Prostate gland (tissue), 2 donors: ENCODE results near the gene SPATC1L. TPM values are rescaled to one million over a fixed set of nuclear protein-coding genes. Genes with fewer than 3 reads are reported as not detected.

Source experiments
- DNase-seq: peaks from one replicate; pipeline ENCODE4 v3.0.0-alpha.2; 2019; ENCODE audit warnings: low spot score
- H3K27ac ChIP-seq, 2 donors: fragments of 200-600 bp; sonication (generic); 2 replicates each; pipeline ENCODE4 v1.5.1; 2017 to 2019
- H3K27me3 ChIP-seq: fragments of 200-600 bp; sonication (generic); replicated peaks from 2 replicates; pipeline ENCODE4 v1.5.1; 2019; ENCODE audit not compliant: insufficient read depth
- H3K36me3 ChIP-seq, 2 donors: fragments of 200-600 bp; sonication (generic); 1 replicate in 1 of 2; 2 replicates in 1 of 2; pipeline versions ENCODE4 v1.5.1 to v1.8.1; 2017 to 2019
- H3K4me1 ChIP-seq: fragments of 200-600 bp; sonication (generic); replicated peaks from 2 replicates; pipeline ENCODE4 v1.5.1; 2019
- H3K4me3 ChIP-seq, 2 donors: fragments of 200-600 bp; sonication (generic); 2 replicates each; pipeline ENCODE4 v1.5.1; 2017 to 2019
- H3K9me3 ChIP-seq: fragments of 200-600 bp; sonication (generic); 2 replicates; pipeline ENCODE4 v1.5.1; 2017
- CTCF ChIP-seq, 4 experiments: fragments of 200-600 bp in 2 of 4; fragments of 450-650 bp in 2 of 4; sonication (generic) in 2 of 4; IDR thresholded peaks; 1 replicate in 3 of 4; 2 replicates in 1 of 4; pipeline ENCODE4 v1.5.1; 2016 to 2019; ENCODE audit warnings: antibody characterized with exemption in 4 of 4, mild to moderate bottlenecking in 2 of 4, moderate library complexity in 2 of 4
- POLR2A ChIP-seq: fragments of 450-650 bp; IDR thresholded peaks from one replicate; pipeline ENCODE4 v1.6.1; 2016; ENCODE audit warnings: antibody characterized with exemption, mild to moderate bottlenecking
- POLR2AphosphoS5 ChIP-seq: sonication (generic); formaldehyde crosslinking; IDR thresholded peaks from one replicate; pipeline ENCODE4 v1.6.1; 2017; ENCODE audit warnings: antibody characterized with exemption
- WGBS: methylation state at CpG from one replicate; pipeline ENCODE4 v1.1.5; 2018; 5-methylcytosine and 5-hydroxymethylcytosine counted together
- intact Hi-C: fragments of 100-400 bp; cut with DNase I; formaldehyde crosslinking; loops from one replicate; pipeline ENCODE4 v1.14.2; 2022
- total RNA-seq, 2 donors: library from RNA; depleted of rRNA; stranded (reverse); fragments of >200 nt; gene quantifications; one replicate each; pipeline ENCODE4 v1.1.0, GENCODE V29; 2016

SPATC1L gene
- total RNA-seq, 2 donors from 2014 or later, result 42.0 to 79.4 TPM

- Histone ChIP-seq H3K36me3 (no peaks in the 10 kb centered on the region), H3K4me1 (no peaks in the 10 kb centered on the region)
Observed at GRCh38 chr21:46126309-46127238, 57.7 kb downstream of the SPATC1L start.

DNA sequence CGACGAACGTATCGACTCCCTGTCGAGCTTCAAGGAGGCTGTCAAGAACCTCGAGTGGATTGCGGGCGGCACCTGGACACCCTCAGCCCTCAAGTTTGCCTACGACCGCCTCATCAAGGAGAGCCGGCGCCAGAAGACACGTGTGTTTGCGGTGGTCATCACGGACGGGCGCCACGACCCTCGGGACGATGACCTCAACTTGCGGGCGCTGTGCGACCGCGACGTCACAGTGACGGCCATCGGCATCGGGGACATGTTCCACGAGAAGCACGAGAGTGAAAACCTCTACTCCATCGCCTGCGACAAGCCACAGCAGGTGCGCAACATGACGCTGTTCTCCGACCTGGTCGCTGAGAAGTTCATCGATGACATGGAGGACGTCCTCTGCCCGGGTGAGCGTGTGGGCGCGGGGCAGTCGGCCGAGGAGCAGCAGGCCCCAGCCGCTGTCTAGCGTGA, 58.4 kb downstream of the SPATC1L start:
- Histone ChIP-seq H3K27ac (no peak overlapping the region), H3K27me3 (no peaks in the 10 kb centered on the region), H3K4me1 (no peaks in the 10 kb centered on the region), H3K9me3 (no peaks in the 10 kb centered on the region), H3K4me3 (no peak overlapping the region), H3K36me3 (no peaks in the 10 kb centered on the region)
- WGBS, result 89% methylated on average over 47 of the region's 47 CpGs
- no peak for DNase-seq
- intact Hi-C loops, result no loop called here
- no peak for TF ChIP-seq CTCF (IDR thresholded peaks at IDR 0.05)
- TF ChIP-seq POLR2A, result no peak
- TF ChIP-seq POLR2AphosphoS5, result no peak

More at GRCh38 chr21:46126309-46127238, 57.7 kb downstream of the SPATC1L start:
- TF ChIP-seq POLR2AphosphoS5 (no peak), POLR2A (no peak), CTCF (IDR thresholded peaks at IDR 0.05) (no peak)
- intact Hi-C loops, result no loop called here
- no peak for DNase-seq
- H3K27me3 ChIP-seq, result no peaks in the 10 kb centered on the region
- 72% methylated on average over 29 of the region's 32 CpGs for WGBS
- no peak overlapping the region for H3K4me3 ChIP-seq
- H3K27ac ChIP-seq, result no peak overlapping the region
- H3K9me3 ChIP-seq, result no peaks in the 10 kb centered on the region

DNA sequence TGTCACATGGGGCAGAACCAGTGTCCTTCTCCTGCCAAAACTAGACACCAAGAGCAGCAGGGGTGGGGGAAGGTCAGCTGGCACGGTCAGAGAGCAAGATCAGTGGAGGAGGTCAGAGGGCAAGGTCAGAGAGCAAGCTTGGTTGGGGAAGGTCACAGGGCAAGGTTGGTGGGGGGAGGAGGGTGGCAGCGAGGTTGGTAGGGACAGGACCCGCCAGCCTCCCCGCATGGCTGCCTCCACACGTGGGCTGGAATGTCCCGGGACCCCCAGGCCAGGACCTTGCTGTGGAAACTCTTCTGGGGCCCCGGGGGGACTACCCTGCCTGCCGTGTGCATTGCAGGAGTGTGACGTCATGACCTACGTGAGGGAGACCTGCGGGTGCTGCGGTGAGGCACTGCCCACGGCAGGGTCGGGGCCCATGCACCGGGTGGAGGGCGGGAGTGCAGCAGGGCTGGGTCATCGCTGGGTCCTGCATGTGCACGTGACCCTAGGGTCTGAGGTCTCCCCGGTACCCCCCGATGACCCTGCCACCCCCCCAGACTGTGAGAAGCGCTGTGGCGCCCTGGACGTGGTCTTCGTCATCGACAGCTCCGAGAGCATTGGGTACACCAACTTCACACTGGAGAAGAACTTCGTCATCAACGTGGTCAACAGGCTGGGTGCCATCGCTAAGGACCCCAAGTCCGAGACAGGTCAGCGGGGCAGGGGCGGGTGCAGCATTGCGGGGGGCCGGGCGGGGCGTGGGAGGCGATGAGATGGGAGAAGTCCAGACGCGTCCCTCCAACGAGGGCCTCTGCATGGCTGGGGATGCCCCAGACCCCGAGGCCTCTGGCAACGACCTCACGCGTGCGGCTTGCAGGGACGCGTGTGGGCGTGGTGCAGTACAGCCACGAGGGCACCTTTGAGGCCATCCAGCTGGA, 59.1 kb downstream of the SPATC1L start:
- Histone ChIP-seq H3K9me3 (no peaks in the 10 kb centered on the region), H3K27me3 (no peaks in the 10 kb centered on the region), H3K4me1 (no peaks in the 10 kb centered on the region), H3K36me3 (peaks cover 0 to 6% of the 10 kb centered on the region in 2 donors), H3K4me3 (no peak overlapping the region), H3K27ac (no peak overlapping the region)
- 86% methylated on average over 49 of the region's 49 CpGs for WGBS
- no peak for DNase-seq
- intact Hi-C loops, result no loop called here
- no peak for TF ChIP-seq POLR2A
- no peak for TF ChIP-seq POLR2AphosphoS5
- TF ChIP-seq CTCF (IDR thresholded peaks at IDR 0.05), result no peak

DNA sequence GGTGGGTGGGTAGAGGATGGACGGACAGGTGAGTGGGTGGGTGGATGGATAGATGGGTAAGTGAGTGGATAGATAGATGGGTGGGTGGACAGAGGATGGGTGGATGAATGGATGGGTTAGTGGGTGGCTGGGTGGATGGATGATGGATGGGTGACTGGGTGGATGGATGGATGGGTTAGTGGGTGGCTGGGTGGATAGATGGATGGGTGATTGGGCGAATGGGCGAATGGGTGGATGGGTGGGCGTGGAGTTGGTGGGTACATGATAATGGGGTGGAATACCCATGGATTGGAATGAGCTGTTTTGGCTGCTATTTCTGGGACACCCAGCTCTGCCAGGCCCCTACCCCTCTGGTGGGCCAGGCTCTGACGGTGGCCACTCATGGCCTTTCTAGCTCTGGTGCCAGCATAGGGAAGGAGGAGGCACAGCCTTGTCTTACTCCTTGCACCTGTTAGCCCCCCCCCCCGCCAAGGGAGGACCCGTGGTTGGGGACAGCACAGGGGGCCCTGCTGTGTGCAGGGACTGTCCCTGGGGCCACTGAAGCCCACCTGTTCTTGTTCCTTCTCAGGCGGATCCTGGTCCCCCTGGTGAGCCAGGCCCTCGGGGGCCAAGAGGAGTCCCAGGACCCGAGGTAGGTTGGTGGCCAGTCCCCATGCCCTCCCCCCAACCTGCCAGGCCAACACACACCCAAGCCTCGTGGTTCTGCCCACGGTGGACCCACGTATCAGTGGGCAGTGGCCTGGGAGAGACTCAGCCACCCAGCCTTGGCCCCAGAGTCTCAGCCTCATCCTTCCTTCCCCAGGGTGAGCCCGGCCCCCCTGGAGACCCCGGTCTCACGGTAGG, 60.0 kb downstream of the SPATC1L start:
- Histone ChIP-seq H3K4me3 (no peak overlapping the region), H3K9me3 (no peaks in the 10 kb centered on the region), H3K27me3 (no peaks in the 10 kb centered on the region), H3K4me1 (no peaks in the 10 kb centered on the region), H3K27ac (no peak overlapping the region), H3K36me3 (peaks cover 0 to 9% of the 10 kb centered on the region in 2 donors)
- WGBS, result 92% methylated on average over 16 of the region's 16 CpGs
- intact Hi-C loops, result no loop called here
- TF ChIP-seq POLR2A, result no peak
- no peak for TF ChIP-seq POLR2AphosphoS5
- TF ChIP-seq CTCF (IDR thresholded peaks at IDR 0.05), result no peak
- no peak for DNase-seq
